K562 (cell line): ENCODE results near the gene TCF25. TPM values are rescaled to one million over a fixed set of nuclear protein-coding genes. Genes with fewer than 3 reads are reported as not detected.

Source experiments
- BCOR ChIP-seq: fragments of 450-650 bp; IDR thresholded peaks from 2 replicates; pipeline ENCODE4 v1.6.1; 2016
- CBX1 ChIP-seq: sonication (generic); IDR thresholded peaks from 2 replicates; pipeline ENCODE4 v1.6.1; 2016; ENCODE audit warnings: antibody characterized with exemption, low read depth, mild to moderate bottlenecking
- ETV5 ChIP-seq: sonication (generic); formaldehyde crosslinking; IDR thresholded peaks from 2 replicates; pipeline ENCODE4 v1.4.0; 2020; ENCODE audit warnings: low read depth, mild to moderate bottlenecking, missing genetic modification reagents
- HOMEZ ChIP-seq: fragments of 250-450 bp; sonication (Bioruptor Pico); IDR thresholded peaks from 2 replicates; pipeline ENCODE4 v1.4.0; 2020; ENCODE audit warnings: mild to moderate bottlenecking, moderate library complexity
- OTX1 ChIP-seq: fragments of 450-650 bp; formaldehyde crosslinking; IDR thresholded peaks from 2 replicates; pipeline ENCODE4 v1.4.0; 2022; ENCODE audit warnings: mild to moderate bottlenecking
- RCOR1 ChIP-seq, 2 experiments: IDR thresholded peaks; 2 replicates each; pipeline ENCODE4 v1.6.1; 2012; ENCODE audit warnings: low read depth in 2 of 2, low read length in 2 of 2, borderline replicate concordance in 1 of 2, improper control_type of control experiment in 1 of 2
- SMARCA4 ChIP-seq: fragments of 450-650 bp; IDR thresholded peaks from 2 replicates; pipeline ENCODE4 v1.6.1; 2016
- ZC3H4 ChIP-seq: sonication (generic); formaldehyde crosslinking; IDR thresholded peaks from 2 replicates; pipeline ENCODE4 v1.9.0; 2021; ENCODE audit warnings: missing genetic modification reagents, borderline replicate concordance
- ZFP36 ChIP-seq: fragments of 150-350 bp; IDR thresholded peaks from 2 replicates; pipeline ENCODE4 v1.6.1; 2018; ENCODE audit warnings: low read length, low read depth; ENCODE audit not compliant: partially characterized antibody
- ZKSCAN1 ChIP-seq: fragments of 150-350 bp; IDR thresholded peaks from 2 replicates; pipeline ENCODE4 v1.6.1; 2016; ENCODE audit warnings: low read depth, low read length
- ZNF197 ChIP-seq: fragments of 200-800 bp; sonication (Bioruptor generic); IDR thresholded peaks from 2 replicates; pipeline ENCODE4 v1.6.1; 2016; ENCODE audit warnings: low read depth, missing genetic modification characterization, missing compliant biosample characterization
- ZNF318 ChIP-seq, 2 experiments: fragments of 450-650 bp; IDR thresholded peaks; 2 replicates each; pipeline ENCODE4 v1.6.1; 2016; ENCODE audit warnings: mild to moderate bottlenecking in 2 of 2, borderline replicate concordance in 1 of 2, low read depth in 1 of 2, moderate library complexity in 1 of 2
- ZNF79 ChIP-seq: fragments of 250-450 bp; sonication (Bioruptor Pico); IDR thresholded peaks from 2 replicates; pipeline ENCODE4 v1.4.0; 2020; ENCODE audit warnings: low read depth, mild to moderate bottlenecking, moderate library complexity
- polyA plus RNA-seq, 8 experiments: library from polyadenylated mRNA; depleted of rRNA in 4 of 8; stranded (reverse) in 5 of 8; unstranded in 3 of 8; fragments of >200 nt; fragmentation: Nextera tagmentation in 2 of 8; fragmentation: Illumina TruSeq in 1 of 8; extraction: Ambion mirVana in 2 of 8; extraction: Trizol in 1 of 8; gene quantifications; 2 replicates each; pipeline versions ENCODE4 v1.2.1 to v1.2.3, GENCODE V29; 2011 to 2014; ENCODE audit warnings: inconsistent platforms in 1 of 8, missing spikeins in 1 of 8
- total RNA-seq, 7 experiments: library from RNA; depleted of rRNA in 6 of 7; stranded (reverse); fragments of >200 nt in 6 of 7; fragmentation: Illumina TruSeq in 2 of 7; extraction: Trizol in 2 of 7; gene quantifications; 2 replicates each; pipeline versions ENCODE4 v1.2.1 to v1.2.3, GENCODE V29; 2011 to 2021; ENCODE audit warnings: low replicate concordance in 1 of 7
- TF ChIP-seq, protein P1 (sequence below), 2 experiments: fragments of 150-350 bp in 1 of 2; IDR thresholded peaks; 2 replicates each; pipeline ENCODE4 v1.6.1; 2012 to 2016; ENCODE audit warnings: low read depth in 2 of 2, low read length in 2 of 2, mild to moderate bottlenecking in 1 of 2, moderate library complexity in 1 of 2

Gene TCF25
- total and polyA plus RNA-seq, 9 of the 15 experiments (the other 6 are each of a cell fraction or from before 2014, with no cell fraction given): 9.0 to 154 (median 83.8) TPM

GRCh38 chr16:89918453-89919347 lies 45.3 kb downstream of the TCF25 start, which contains the start of gene MC1R (continued):
- TF ChIP-seq ZNF318 (IDR thresholded peaks at IDR 0.05; ENCODE audit: borderline replicate concordance in 1 of 2, low read depth in 1 of 2) (no peak), HOMEZ (CRISPR knock-in tag) (no peak), ZFP36 (no peak), ZNF197 (no peak), ZNF79 (no peak), RCOR1 (IDR thresholded peaks at IDR 0.05; ENCODE audit: borderline replicate concordance in 1 of 2, low read depth in 2 of 2, low read length in 2 of 2) (no peak), CBX1 (no peak), ZC3H4 (CRISPR knock-in tag) (no peak), OTX1 (no peak), SMARCA4 (no peak), ZKSCAN1 (no peak), BCOR (no peak), ETV5 (no peak)
- TF ChIP-seq, protein P1, sequence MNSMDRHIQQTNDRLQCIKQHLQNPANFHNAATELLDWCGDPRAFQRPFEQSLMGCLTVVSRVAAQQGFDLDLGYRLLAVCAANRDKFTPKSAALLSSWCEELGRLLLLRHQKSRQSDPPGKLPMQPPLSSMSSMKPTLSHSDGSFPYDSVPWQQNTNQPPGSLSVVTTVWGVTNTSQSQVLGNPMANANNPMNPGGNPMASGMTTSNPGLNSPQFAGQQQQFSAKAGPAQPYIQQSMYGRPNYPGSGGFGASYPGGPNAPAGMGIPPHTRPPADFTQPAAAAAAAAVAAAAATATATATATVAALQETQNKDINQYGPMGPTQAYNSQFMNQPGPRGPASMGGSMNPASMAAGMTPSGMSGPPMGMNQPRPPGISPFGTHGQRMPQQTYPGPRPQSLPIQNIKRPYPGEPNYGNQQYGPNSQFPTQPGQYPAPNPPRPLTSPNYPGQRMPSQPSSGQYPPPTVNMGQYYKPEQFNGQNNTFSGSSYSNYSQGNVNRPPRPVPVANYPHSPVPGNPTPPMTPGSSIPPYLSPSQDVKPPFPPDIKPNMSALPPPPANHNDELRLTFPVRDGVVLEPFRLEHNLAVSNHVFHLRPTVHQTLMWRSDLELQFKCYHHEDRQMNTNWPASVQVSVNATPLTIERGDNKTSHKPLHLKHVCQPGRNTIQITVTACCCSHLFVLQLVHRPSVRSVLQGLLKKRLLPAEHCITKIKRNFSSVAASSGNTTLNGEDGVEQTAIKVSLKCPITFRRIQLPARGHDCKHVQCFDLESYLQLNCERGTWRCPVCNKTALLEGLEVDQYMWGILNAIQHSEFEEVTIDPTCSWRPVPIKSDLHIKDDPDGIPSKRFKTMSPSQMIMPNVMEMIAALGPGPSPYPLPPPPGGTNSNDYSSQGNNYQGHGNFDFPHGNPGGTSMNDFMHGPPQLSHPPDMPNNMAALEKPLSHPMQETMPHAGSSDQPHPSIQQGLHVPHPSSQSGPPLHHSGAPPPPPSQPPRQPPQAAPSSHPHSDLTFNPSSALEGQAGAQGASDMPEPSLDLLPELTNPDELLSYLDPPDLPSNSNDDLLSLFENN (IDR thresholded peaks at IDR 0.05; ENCODE audit: low read depth in 2 of 2, low read length in 2 of 2): no peak
